GM19238 (cell line): Measurements from ENCODE around the gene YTHDF2.

Experiments
- DNase-seq: peaks from one replicate; pipeline ENCODE4 v3.0.0; 2011; ENCODE audit warnings: low spot score; ENCODE audit not compliant: insufficient read length

Gene YTHDF2

DNA sequence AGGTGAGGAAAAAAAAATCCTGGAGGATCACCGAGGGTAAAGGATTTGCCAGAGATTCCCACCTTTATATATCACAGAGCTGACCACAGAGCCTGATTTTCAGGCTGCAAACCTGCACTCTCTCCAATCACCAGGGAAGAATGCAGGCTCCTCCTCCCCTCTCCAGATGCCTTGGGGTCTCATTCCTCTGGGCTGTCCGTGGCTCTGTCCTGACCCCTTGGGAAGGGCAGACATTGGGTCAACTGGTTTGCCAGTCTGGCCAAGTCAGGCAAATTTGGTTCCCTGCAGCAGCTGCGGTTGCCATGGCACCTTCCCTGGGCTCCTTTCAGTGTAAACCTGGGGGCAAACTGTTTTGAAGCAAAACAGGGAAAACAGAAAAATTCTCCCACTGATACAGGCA lies 63.6 kb downstream of the YTHDF2 start:
- DNase-seq, result no peak

DNA sequence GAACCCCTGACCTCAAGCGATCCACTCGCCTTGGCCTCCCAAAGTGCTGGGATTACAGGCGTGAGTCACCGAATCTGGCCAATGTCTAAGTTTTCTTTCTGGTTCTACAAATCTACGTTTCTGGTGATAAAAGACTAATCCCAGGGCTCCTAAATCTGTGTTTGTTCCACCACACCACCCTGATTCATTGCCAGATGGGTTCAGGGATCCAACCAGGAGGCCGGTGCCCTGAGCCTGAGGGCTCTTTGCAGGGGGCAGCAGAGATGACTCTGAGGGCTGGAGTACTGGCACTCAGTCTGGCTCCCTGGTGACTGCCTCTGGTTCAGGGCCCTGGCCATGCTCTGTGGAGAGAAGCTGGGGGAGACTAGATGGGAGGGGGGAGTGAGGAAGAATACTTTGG lies 64.7 kb downstream of the YTHDF2 start:
- no peak for DNase-seq

DNA sequence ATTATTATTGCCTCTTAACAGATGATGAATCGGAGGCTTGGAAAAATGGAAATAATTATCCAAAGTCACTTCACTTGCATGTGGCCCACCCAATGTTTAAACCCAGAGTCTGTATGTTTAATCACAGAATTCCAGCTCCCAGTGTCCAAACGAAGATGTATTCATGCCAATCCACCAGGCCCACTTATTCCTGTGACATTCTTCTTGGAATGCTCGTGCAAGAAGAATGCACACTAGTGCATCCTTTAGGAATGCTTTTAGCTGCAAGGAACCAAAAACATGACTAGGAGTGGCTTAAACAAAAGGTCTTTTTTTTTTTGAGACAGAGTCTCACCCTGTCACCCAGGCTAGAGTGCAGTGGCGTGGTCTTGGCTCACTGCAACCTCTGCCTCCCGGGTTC lies 66.3 kb downstream of the YTHDF2 start:
- DNase-seq, result no peak

DNA sequence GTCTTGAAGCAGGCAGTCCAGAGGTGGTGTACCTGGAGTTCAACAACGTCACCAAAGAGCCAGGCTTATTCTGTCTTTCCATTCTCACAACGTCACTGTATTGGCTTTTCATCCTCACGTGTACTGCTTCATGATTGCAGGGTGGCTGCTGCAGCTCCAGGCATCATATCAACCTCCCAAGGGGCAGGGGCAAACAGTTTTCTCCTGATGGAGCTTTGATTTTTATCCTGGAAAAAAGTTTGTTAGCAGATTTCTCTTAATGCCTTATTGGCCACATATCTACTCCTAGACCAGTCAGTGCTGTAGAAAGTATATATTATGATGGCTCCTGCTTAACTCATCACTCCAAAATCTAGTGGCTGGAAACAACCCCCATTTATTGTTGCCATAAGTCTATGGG lies 66.9 kb downstream of the YTHDF2 start:
- DNase-seq, result no peak

DNA sequence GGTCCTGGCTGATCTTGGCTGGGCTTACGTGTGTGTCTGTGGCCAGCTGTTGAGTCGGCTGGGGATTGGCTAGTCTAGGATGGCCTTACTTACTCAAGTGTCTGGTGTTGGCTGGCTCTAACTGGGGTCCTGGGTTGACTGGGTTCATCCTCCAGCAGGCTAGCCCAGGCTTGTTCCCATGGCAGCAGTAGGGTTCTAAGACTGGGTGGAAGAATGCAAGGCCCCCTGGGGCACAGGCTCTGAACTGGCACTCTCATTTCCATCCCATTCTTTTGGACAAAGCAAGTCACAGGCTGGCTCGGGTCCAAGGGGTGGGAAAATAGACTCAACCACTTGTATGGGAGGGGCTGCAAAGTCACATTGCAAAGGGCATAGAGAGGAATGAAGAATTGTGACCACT lies 67.3 kb downstream of the YTHDF2 start:
- no peak for DNase-seq

DNA sequence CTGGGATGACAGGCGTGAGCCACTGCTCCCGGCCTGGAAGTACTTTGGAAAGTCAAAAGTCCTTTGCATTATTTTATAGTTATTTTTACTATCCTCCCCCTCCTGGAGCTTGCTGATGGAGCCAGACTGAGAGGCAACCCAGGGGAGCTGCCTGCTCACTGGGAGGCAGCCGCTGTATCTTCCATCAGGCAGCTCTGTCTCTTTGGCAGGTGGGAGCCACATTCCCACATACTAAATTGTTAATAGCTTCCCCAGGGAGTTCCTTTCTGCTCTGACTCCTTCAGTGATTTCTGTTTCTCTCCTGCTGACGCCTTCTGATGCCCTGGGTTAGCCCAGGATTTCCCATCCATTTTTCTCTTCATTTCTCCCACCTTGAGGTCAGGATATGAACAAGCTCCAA lies 70.3 kb downstream of the YTHDF2 start:
- no peak for DNase-seq

DNA sequence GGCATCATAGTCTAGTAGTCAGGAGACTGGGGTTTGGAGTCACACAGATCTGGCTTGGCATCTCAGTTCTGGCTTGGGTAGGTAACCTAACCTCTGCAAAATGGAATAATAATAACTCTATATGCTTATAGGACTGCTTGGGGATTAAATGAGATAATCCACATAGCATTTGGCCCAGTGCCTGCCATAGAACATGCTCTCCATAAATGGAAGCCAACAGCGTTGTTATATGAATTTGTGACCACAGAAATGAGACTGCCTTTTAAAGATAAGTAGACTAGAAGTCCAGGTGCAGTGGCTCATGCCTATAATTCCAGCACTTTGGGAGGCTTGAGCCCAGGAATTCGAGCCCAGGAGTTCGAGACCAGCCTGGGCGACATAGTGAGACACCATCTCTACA lies 71.2 kb downstream of the YTHDF2 start:
- DNase-seq, result no peak

GRCh38 chr1:28811369-28811765 lies 74.6 kb downstream of the YTHDF2 start:
- DNase-seq, result no peak

- no peak for DNase-seq
These were observed 75.3 kb downstream of the YTHDF2 start, which contains the start of gene OPRD1 for GRCh38 chr1:28811766-28812668. TSS of gene OPRD1 (plus strand) at chr1:28812170. CDS start at chr1:28812384, 214 bp downstream.

GRCh38 chr1:28812669-28813468 lies 76.1 kb downstream of the YTHDF2 start:
- DNase-seq, result no peak

DNA sequence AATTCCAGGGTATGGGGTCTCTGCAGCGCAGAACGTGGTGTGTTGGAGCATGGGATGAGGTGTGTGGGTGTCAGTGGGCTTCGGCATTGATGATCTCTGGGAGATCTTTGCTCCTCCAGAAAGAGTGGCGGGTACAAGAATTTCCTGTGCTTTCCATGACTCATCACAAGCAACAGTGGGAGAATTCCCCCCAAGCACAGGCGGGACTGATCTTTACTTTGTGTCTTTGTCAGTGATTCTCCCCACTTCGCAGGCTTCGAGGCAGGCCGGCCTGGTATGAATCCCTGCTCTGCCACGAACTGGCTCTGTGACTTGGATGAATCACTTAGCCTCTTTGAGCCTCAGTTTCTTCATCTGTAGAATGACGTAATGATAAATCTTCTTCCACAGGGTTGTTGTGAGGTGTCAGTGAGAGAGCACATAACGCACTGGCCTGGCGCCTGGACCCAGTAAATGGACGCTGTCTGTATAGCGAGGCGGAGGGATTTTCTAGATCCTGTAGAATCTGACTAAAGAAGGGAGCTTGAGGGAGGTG lies 77.3 kb downstream of the YTHDF2 start:
- no peak for DNase-seq

DNA sequence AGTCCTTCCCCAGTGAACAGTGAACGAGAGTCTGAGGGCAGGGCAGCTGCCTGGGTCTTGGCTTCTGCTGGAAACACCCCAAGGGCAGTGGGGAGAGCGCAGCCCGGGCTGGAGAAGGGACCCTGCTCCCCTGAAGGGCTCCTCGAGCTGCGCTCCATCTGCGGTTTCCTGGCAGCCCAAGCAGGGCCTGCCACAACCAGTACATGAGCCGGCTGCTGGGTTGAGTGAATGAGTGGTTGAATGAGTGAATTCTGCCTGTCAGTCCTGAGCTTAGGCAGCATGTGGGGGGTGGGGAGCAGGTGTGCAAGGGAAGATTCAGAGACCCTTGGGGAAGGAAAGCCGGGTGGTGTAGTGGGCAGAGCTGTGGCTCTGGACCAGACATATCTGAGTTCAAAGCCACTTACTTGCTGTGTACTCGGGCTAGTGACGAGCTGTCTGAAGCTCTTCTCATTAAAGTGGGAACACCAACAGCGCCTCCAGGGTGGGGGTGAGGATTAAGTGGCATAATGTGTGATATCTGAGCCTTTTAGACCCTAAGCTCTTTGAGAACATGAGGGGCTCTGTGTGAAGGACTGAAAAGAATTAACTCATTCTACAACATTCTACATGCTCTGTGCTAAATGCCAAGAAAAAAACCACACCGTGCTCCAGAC lies 78.9 kb downstream of the YTHDF2 start:
- DNase-seq, result no peak

GRCh38 chr1:28817133-28817532 lies 80.4 kb downstream of the YTHDF2 start:
- no peak for DNase-seq

DNA sequence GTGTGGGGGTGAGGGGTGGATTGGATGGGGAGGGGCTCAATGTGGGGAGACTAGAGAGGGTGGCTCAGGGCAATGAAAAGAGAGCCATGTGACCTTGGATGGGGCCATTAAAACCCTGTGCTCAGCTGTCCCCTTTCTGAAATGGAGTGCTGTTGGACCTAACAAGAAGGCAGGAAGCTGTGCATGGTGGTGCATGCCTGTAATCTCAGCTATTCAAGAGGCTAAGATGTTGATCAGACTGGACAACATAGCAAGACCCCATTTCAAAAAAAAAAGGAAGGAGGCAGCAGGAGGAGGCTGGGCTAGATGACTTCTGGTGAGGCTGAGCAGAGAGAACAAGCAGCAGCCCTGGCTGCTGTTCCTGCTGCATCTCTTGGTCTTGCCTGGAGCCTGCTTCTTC lies 82.3 kb downstream of the YTHDF2 start:
- no peak for DNase-seq
